Liver (tissue), 9 donors: ENCODE data around the gene OCA2. TPM values are rescaled to one million over a fixed set of nuclear protein-coding genes. Genes with fewer than 3 reads are reported as not detected.

Source experiments
- DNase-seq: peaks from one replicate; pipeline ENCODE4 v3.0.0-alpha.2; 2017; ENCODE audit warnings: low spot score
- H3K27ac ChIP-seq, 2 donors: one replicate each; pipeline ENCODE4 v1.7.0; 2013; ENCODE audit warnings: inconsistent platforms in 2 of 2, low read length in 2 of 2, control low read depth in 1 of 2, low read depth in 1 of 2, mild to moderate bottlenecking in 1 of 2
- H3K27me3 ChIP-seq, 4 donors: one replicate each; pipeline versions ENCODE4 v1.6.1 to v1.7.0; 2013; ENCODE audit warnings: low read length in 3 of 4, inconsistent platforms in 1 of 4, mild to moderate bottlenecking in 1 of 4, moderate library complexity in 1 of 4; ENCODE audit not compliant: control insufficient read depth in 4 of 4, insufficient read depth in 4 of 4
- H3K36me3 ChIP-seq, 4 donors: one replicate each; pipeline versions ENCODE4 v1.6.1 to v1.7.0; 2013; ENCODE audit warnings: low read length in 3 of 4, mild to moderate bottlenecking in 3 of 4, low read depth in 1 of 4, moderate library complexity in 1 of 4; ENCODE audit not compliant: control insufficient read depth in 4 of 4, insufficient read depth in 3 of 4
- H3K4me1 ChIP-seq, 4 donors: one replicate each; pipeline versions ENCODE4 v1.6.1 to v1.7.0; 2013; ENCODE audit warnings: low read length in 3 of 4, mild to moderate bottlenecking in 3 of 4, moderate library complexity in 1 of 4; ENCODE audit not compliant: control insufficient read depth in 4 of 4, insufficient read depth in 4 of 4
- H3K4me3 ChIP-seq, 3 donors: one replicate each; pipeline versions ENCODE4 v1.6.1 to v1.7.0; 2013; ENCODE audit warnings: low read length in 3 of 3, control low read depth in 1 of 3, low read depth in 1 of 3, mild to moderate bottlenecking in 1 of 3
- H3K9ac ChIP-seq, 2 donors: one replicate each; pipeline ENCODE4 v1.7.0; 2013; ENCODE audit warnings: low read length in 2 of 2, mild to moderate bottlenecking in 2 of 2, moderate library complexity in 2 of 2, control low read depth in 1 of 2, low read depth in 1 of 2
- H3K9me3 ChIP-seq, 4 donors: one replicate each; pipeline versions ENCODE4 v1.6.1 to v1.7.0; 2013; ENCODE audit warnings: low read length in 3 of 4; ENCODE audit not compliant: control insufficient read depth in 4 of 4
- ATF3 ChIP-seq: IDR thresholded peaks from 2 replicates; pipeline ENCODE4 v1.6.1; 2016; ENCODE audit warnings: antibody characterized with exemption
- EGR1 ChIP-seq, 2 donors: IDR thresholded peaks; 2 replicates each; pipeline ENCODE4 v1.6.1; 2016 to 2018; ENCODE audit warnings: antibody characterized with exemption in 2 of 2, low read depth in 2 of 2
- FOXA1 ChIP-seq: IDR thresholded peaks from 2 replicates; pipeline ENCODE4 v1.6.1; 2016; ENCODE audit warnings: antibody characterized with exemption
- FOXA2 ChIP-seq: IDR thresholded peaks from 2 replicates; pipeline ENCODE4 v1.6.1; 2016; ENCODE audit warnings: antibody characterized with exemption
- JUND ChIP-seq, 2 donors: IDR thresholded peaks; 2 replicates each; pipeline ENCODE4 v1.6.1; 2016; ENCODE audit warnings: antibody characterized with exemption in 2 of 2
- MAX ChIP-seq: IDR thresholded peaks from 2 replicates; pipeline ENCODE4 v1.6.1; 2016; ENCODE audit warnings: antibody characterized with exemption
- NR2F2 ChIP-seq: IDR thresholded peaks from 2 replicates; pipeline ENCODE4 v1.6.1; 2016; ENCODE audit warnings: antibody characterized with exemption
- RAD21 ChIP-seq, 2 donors: IDR thresholded peaks; 2 replicates each; pipeline ENCODE4 v1.6.1; 2016; ENCODE audit warnings: antibody characterized with exemption in 2 of 2, mild to moderate bottlenecking in 2 of 2
- RXRA ChIP-seq, 2 donors: IDR thresholded peaks; 2 replicates each; pipeline ENCODE4 v1.6.1; 2017 to 2018; ENCODE audit warnings: antibody characterized with exemption in 2 of 2, mild to moderate bottlenecking in 1 of 2
- TAF1 ChIP-seq: conservative IDR thresholded peaks from 2 replicates; pipeline ENCODE4 v1.6.1; 2016; ENCODE audit warnings: antibody characterized with exemption, mild to moderate bottlenecking
- YY1 ChIP-seq: IDR thresholded peaks from 2 replicates; pipeline ENCODE4 v1.6.1; 2016; ENCODE audit warnings: antibody characterized with exemption, mild to moderate bottlenecking
- WGBS: extraction: QIAGEN DNeasy Blood & Tissue Kit; methylation state at CpG from one replicate; pipeline ENCODE4 v1.1.7; 2013; 5-methylcytosine and 5-hydroxymethylcytosine counted together
- polyA plus RNA-seq, 2 donors: library from polyadenylated mRNA; stranded (reverse) in 1 of 2; unstranded in 1 of 2; fragments of 200-250 nt in 1 of 2; fragments of >200 nt in 1 of 2; fragmentation: Nextera tagmentation in 1 of 2; extraction: Ambion mirVana in 1 of 2; gene quantifications; one replicate each; pipeline versions ENCODE4 v1.2.1 to v1.2.3, GENCODE V29; 2013 to 2015
- total RNA-seq, 2 donors: library from RNA; depleted of rRNA; stranded (reverse); fragments of >200 nt; gene quantifications; one replicate each; pipeline ENCODE4 v1.2.3, GENCODE V29; 2014
- TF ChIP-seq, protein P1 (sequence below): IDR thresholded peaks from 2 replicates; pipeline ENCODE4 v1.6.1; 2016; ENCODE audit warnings: antibody characterized with exemption
- TF ChIP-seq, protein P2 (sequence below): fragments of 150-350 bp; IDR thresholded peaks from 2 replicates; pipeline ENCODE4 v1.5.1; 2017; ENCODE audit warnings: improper control_type of control experiment, low read depth, low read length; ENCODE audit not compliant: missing input control
- donor health status: healthy.
- donor health status: healthy.
- donor health status: healthy.
- donor health status: healthy.
- donor health status: healthy.

Gene OCA2
- total and polyA plus RNA-seq, 4 donors = 0.02 to 0.56 (median 0.15) TPM

DNA sequence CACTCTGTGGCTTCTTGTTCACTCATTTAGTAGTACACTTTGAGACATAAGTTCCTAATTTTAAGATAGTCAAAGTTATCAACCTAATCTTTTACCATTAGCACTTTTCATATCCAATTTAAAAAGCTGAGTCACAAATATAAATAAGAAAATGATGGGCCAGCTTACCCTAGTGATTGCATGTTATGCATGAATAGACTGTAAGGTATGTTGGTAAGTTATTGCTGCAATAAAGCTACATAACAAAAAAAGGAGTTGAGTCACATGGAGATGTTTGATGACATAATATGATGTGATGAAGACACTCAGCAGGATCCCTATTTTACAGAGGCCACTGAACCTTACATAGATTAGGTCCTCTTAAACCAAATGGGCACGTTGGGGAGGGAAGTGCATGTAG, 161.3 kb downstream of the OCA2 start:
- Histone ChIP-seq H3K4me3 (no peak overlapping the region), H3K4me1 (no peaks in the 10 kb centered on the region), H3K9ac (no peak overlapping the region), H3K27me3 (peaks cover 0 to 3% (median 1%) of the 10 kb centered on the region in 4 donors), H3K27ac (no peak overlapping the region), H3K36me3 (no peaks in the 10 kb centered on the region), H3K9me3 (peaks cover 0 to 3% (median 1%) of the 10 kb centered on the region in 4 donors)
- no peak for DNase-seq
- WGBS = 51% methylated on average over 1 of the region's 1 CpG
- no peak for TF ChIP-seq ATF3
- TF ChIP-seq YY1 = no peak
- no peak for TF ChIP-seq FOXA2

GRCh38 chr15:27936164-27936563, 163.0 kb downstream of the OCA2 start:
- 64% methylated on average over 2 of the region's 2 CpGs for WGBS
- TF ChIP-seq NR2F2 = no peak
- no peak for TF ChIP-seq RAD21 (IDR thresholded peaks at IDR 0.05)
- TF ChIP-seq, protein P1, sequence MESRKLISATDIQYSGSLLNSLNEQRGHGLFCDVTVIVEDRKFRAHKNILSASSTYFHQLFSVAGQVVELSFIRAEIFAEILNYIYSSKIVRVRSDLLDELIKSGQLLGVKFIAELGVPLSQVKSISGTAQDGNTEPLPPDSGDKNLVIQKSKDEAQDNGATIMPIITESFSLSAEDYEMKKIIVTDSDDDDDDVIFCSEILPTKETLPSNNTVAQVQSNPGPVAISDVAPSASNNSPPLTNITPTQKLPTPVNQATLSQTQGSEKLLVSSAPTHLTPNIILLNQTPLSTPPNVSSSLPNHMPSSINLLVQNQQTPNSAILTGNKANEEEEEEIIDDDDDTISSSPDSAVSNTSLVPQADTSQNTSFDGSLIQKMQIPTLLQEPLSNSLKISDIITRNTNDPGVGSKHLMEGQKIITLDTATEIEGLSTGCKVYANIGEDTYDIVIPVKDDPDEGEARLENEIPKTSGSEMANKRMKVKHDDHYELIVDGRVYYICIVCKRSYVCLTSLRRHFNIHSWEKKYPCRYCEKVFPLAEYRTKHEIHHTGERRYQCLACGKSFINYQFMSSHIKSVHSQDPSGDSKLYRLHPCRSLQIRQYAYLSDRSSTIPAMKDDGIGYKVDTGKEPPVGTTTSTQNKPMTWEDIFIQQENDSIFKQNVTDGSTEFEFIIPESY = no peak
- no peak for TF ChIP-seq JUND (IDR thresholded peaks at IDR 0.05)
- TF ChIP-seq RXRA (IDR thresholded peaks at IDR 0.05) = no peak
- no peak for TF ChIP-seq EGR1 (IDR thresholded peaks at IDR 0.05; ENCODE audit: low read depth in 2 of 2)
- no peak for TF ChIP-seq MAX
- H3K36me3 ChIP-seq = no peaks in the 10 kb centered on the region

DNA sequence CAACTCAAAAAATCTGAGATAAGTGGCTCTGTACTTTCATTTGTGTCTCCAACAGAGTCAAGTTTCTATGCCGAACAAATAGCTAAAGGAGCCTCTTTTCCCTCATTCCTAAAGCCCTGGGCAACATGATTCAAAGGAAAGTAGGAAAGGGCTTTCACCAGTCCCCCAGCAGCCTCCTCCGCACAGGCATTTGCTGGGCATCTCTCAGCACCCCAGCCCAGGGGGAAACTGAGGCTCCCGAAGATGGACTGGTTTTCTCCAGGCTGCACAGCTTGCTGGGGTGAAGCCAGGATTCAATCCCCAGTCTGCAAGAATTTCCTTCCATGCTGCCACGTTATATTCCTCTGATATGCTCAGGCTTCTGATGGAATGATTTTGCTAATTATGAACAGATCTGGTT, 163.8 kb downstream of the OCA2 start:
- H3K4me3 ChIP-seq = no peak overlapping the region
- no peak for TF ChIP-seq MAX
- no peak for TF ChIP-seq FOXA1
- no peak for TF ChIP-seq RXRA (IDR thresholded peaks at IDR 0.05)
- TF ChIP-seq YY1 = no peak
- TF ChIP-seq TAF1 = no peak
- TF ChIP-seq, protein P2, sequence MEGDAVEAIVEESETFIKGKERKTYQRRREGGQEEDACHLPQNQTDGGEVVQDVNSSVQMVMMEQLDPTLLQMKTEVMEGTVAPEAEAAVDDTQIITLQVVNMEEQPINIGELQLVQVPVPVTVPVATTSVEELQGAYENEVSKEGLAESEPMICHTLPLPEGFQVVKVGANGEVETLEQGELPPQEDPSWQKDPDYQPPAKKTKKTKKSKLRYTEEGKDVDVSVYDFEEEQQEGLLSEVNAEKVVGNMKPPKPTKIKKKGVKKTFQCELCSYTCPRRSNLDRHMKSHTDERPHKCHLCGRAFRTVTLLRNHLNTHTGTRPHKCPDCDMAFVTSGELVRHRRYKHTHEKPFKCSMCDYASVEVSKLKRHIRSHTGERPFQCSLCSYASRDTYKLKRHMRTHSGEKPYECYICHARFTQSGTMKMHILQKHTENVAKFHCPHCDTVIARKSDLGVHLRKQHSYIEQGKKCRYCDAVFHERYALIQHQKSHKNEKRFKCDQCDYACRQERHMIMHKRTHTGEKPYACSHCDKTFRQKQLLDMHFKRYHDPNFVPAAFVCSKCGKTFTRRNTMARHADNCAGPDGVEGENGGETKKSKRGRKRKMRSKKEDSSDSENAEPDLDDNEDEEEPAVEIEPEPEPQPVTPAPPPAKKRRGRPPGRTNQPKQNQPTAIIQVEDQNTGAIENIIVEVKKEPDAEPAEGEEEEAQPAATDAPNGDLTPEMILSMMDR = no peak
- TF ChIP-seq JUND (IDR thresholded peaks at IDR 0.05) = no peak
- no peak overlapping the region for H3K9ac ChIP-seq
- peaks cover 3 to 11% (median 8%) of the 10 kb centered on the region in 4 donors for H3K9me3 ChIP-seq
- no peak for DNase-seq
- H3K27me3 ChIP-seq = peaks cover 0 to 3% (median 1%) of the 10 kb centered on the region in 4 donors
- WGBS = 74% methylated on average over 4 of the region's 4 CpGs
- H3K27ac ChIP-seq = no peak overlapping the region
- H3K36me3 ChIP-seq = no peaks in the 10 kb centered on the region
- no peaks in the 10 kb centered on the region for H3K4me1 ChIP-seq

More at GRCh38 chr15:27936164-27936563, 163.0 kb downstream of the OCA2 start:
- DNase-seq = no peak
- no peak overlapping the region for H3K9ac ChIP-seq
- peaks cover 3 to 11% (median 8%) of the 10 kb centered on the region in 4 donors for H3K9me3 ChIP-seq
- no peak overlapping the region for H3K4me3 ChIP-seq
- no peaks in the 10 kb centered on the region for H3K4me1 ChIP-seq
- H3K27me3 ChIP-seq = peaks cover 0 to 3% (median 1%) of the 10 kb centered on the region in 4 donors
- H3K27ac ChIP-seq = no peak overlapping the region
